Naive thymus-derived CD4-positive, alpha-beta T cell (primary cell): ENCODE data around the gene ABL1. TPM values are rescaled to one million over a fixed set of nuclear protein-coding genes. Genes with fewer than 3 reads are reported as not detected.

ENCODE experiments used
- ATAC-seq: fragments of 150-1000 bp; cut with Tn5 transposase; 2 replicates; pipeline ENCODE4 v1.10.0; 2021; ENCODE audit warnings: mild to moderate bottlenecking, moderate library complexity
- CTCF ChIA-PET: fragments of 350-600 bp; sonication (Branson Sonifier 250); formaldehyde crosslinking; loops from one replicate; lab custom pipeline; 2021; ENCODE audit warnings: antibody characterized with exemption; lab: Charles Lee
- POLR2A ChIA-PET: fragments of 350-600 bp; sonication (Branson Sonifier 250); formaldehyde crosslinking; loops from one replicate; lab custom pipeline; 2021; ENCODE audit warnings: antibody characterized with exemption, inconsistent platforms; lab: Charles Lee
- DNase-seq, 9 donors: peaks; one replicate each; pipeline versions ENCODE4 v3.0.0 to v3.0.0-alpha.2; 2020 to 2022; ENCODE audit warnings: mixed read lengths in 1 of 9
- H3K27ac ChIP-seq: one replicate; pipeline ENCODE4 v1.7.0; 2013; ENCODE audit warnings: mild to moderate bottlenecking, low read depth, low read length, moderate library complexity
- H3K27me3 ChIP-seq, 2 donors: one replicate each; pipeline ENCODE4 v1.7.0; 2013; ENCODE audit warnings: low read length in 2 of 2, mild to moderate bottlenecking in 2 of 2, moderate library complexity in 2 of 2; ENCODE audit not compliant: control insufficient read depth in 2 of 2, insufficient read depth in 2 of 2
- H3K36me3 ChIP-seq, 3 experiments: 1 replicate in 2 of 3; 2 replicates in 1 of 3; pipeline ENCODE4 v1.7.0; 2013; ENCODE audit warnings: low read length in 3 of 3, mild to moderate bottlenecking in 3 of 3, moderate library complexity in 1 of 3; ENCODE audit not compliant: insufficient read depth in 3 of 3, control insufficient read depth in 2 of 3
- H3K4me1 ChIP-seq, 2 donors: one replicate each; pipeline ENCODE4 v1.7.0; 2013; ENCODE audit warnings: low read length in 2 of 2, mild to moderate bottlenecking in 2 of 2, moderate library complexity in 1 of 2; ENCODE audit not compliant: control insufficient read depth in 2 of 2, insufficient read depth in 2 of 2
- H3K4me3 ChIP-seq: 2 replicates; pipeline ENCODE4 v1.7.0; 2013; ENCODE audit warnings: mild to moderate bottlenecking, low read length
- H3K9me3 ChIP-seq, 3 experiments: 1 replicate in 2 of 3; 2 replicates in 1 of 3; pipeline ENCODE4 v1.7.0; 2013; ENCODE audit warnings: low read length in 3 of 3; ENCODE audit not compliant: control insufficient read depth in 2 of 3
- H3K27ac Mint-ChIP-seq, 9 donors: one replicate each; pipeline ENCODE4 v1.8.0; 2020 to 2022; ENCODE audit warnings: mixed read lengths in 9 of 9, mild to moderate bottlenecking in 8 of 9, moderate library complexity in 5 of 9, inconsistent platforms in 2 of 9
- H3K27me3 Mint-ChIP-seq, 5 donors: one replicate each; pipeline ENCODE4 v1.8.0; 2021 to 2022; ENCODE audit warnings: mixed read lengths in 5 of 5, mild to moderate bottlenecking in 1 of 5
- H3K36me3 Mint-ChIP-seq, 5 donors: one replicate each; pipeline ENCODE4 v1.8.0; 2020 to 2022; ENCODE audit warnings: mixed read lengths in 5 of 5, mild to moderate bottlenecking in 3 of 5, inconsistent platforms in 1 of 5
- H3K4me1 Mint-ChIP-seq, 7 donors: one replicate each; pipeline ENCODE4 v1.8.0; 2020 to 2022; ENCODE audit warnings: mixed read lengths in 7 of 7, mild to moderate bottlenecking in 3 of 7, inconsistent platforms in 1 of 7
- H3K4me3 Mint-ChIP-seq, 10 donors: one replicate each; pipeline ENCODE4 v1.8.0; 2020 to 2022; ENCODE audit warnings: mild to moderate bottlenecking in 10 of 10, mixed read lengths in 10 of 10, moderate library complexity in 6 of 10, inconsistent platforms in 2 of 10
- H3K9me3 Mint-ChIP-seq, 11 donors: one replicate each; pipeline ENCODE4 v1.8.0; 2020 to 2022; ENCODE audit warnings: mixed read lengths in 11 of 11, mild to moderate bottlenecking in 4 of 11, inconsistent platforms in 1 of 11, moderate library complexity in 1 of 11
- intact Hi-C, 2 donors: fragments of 100-400 bp; cut with micrococcal nuclease; formaldehyde crosslinking; loops; one replicate each; pipeline ENCODE4 v1.15.1; 2023
- polyA plus RNA-seq, 2 donors: library from polyadenylated mRNA; unstranded; fragments of 300-500 nt; fragmentation: Illumina TruSeq; gene quantifications; one replicate each; pipeline ENCODE4 v1.2.3, GENCODE V29; 2021
- total RNA-seq, 6 experiments: library from RNA in 5 of 6; stranded (reverse) in 5 of 6; gene quantifications; 1 replicate in 5 of 6; 2 replicates in 1 of 6; pipeline ENCODE4 v1.2.3 and lab custom pipeline; 2021 to 2026

The ABL1 gene
- total and polyA plus RNA-seq, 7 experiments from 2014 or later, result 8.4 to 41.0 (median 39.1) TPM

DNA sequence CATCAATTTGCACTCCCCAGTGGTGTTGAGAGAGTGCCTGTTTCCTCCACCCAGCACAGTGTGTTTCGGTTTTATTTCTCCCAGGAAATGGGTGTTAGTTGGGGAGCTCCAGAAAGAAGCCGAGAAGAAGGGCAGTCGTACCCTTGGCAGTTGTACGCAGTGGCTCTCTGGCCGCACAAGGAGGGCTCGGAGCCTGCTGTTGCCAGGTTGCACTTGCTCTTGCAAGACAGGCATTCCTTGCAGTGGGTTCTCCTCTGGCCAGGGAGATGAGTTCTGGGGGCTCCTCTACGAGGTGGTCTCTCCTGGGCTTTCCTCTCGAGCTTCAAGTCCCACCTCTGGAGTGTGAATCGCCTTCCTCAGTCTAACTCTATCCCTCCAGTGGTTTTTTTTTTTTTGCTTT lies 32.5 kb downstream of the ABL1 start:
- DNase-seq (no peak), ATAC-seq (no peak)
- H3K27ac Mint-ChIP-seq, result no peak overlapping the region
- H3K27me3 Mint-ChIP-seq, result no peaks in the 10 kb centered on the region
- Histone ChIP-seq H3K4me1 (no peaks in the 10 kb centered on the region), H3K27ac (no peak overlapping the region), H3K9me3 (no peaks in the 10 kb centered on the region), H3K4me3 (no peak overlapping the region), H3K27me3 (no peaks in the 10 kb centered on the region), H3K36me3 (peaks cover 0 to 16% (median 1%) of the 10 kb centered on the region in 3 experiments)
- H3K4me3 Mint-ChIP-seq, result no peak overlapping the region
- intact Hi-C loops, result no loop called here
- ChIA-PET POLR2A (interaction anchor here (0.6 kb wide), 1 partner anchor 45 kb away, joined by 3 read pairs; no protein-coding TSS in a partner anchor), CTCF (interaction anchor here (0.5 to 1.7 kb wide), 5 partner anchors 10 to 407 kb away, joined by 3 to 5 read pairs (median 4); no protein-coding TSS in a partner anchor)
- peaks cover 0 to 17% (median 3%) of the 10 kb centered on the region in 5 donors for H3K36me3 Mint-ChIP-seq
- H3K4me1 Mint-ChIP-seq, result peaks cover 0 to 8% (median 5%) of the 10 kb centered on the region in 7 donors
- no peaks in the 10 kb centered on the region for H3K9me3 Mint-ChIP-seq

DNA sequence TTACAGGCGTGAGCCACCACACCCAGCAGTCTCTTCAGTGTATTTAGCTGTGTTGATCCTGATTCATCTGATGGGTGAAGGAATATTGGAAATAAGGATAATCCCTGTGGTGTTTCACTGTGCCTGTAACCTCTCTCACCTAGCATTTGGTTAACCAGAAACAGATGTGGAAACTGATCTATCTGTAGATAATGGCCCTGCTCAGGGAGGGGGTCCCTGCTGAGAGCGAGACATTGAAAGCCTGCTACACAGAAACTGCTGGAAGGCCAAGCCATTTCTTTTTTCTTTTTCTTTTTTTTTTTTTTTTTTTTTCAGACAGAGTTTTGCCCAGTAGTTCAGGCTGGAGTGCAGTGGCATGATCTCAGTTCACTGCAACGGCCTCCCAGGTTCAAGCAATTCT lies 33.2 kb downstream of the ABL1 start:
- ChIA-PET POLR2A (interaction anchor here (0.6 kb wide), 1 partner anchor 46 kb away, joined by 3 read pairs; no protein-coding TSS in a partner anchor), CTCF (interaction anchor here (1.5 to 1.7 kb wide), 2 partner anchors 10 to 178 kb away, joined by 4 read pairs; no protein-coding TSS in a partner anchor)
- intact Hi-C loops, result no loop called here
- Histone ChIP-seq H3K27ac (no peak overlapping the region), H3K4me1 (no peaks in the 10 kb centered on the region), H3K36me3 (peaks cover 0 to 20% (median 3%) of the 10 kb centered on the region in 3 experiments), H3K4me3 (no peak overlapping the region), H3K27me3 (no peaks in the 10 kb centered on the region), H3K9me3 (no peaks in the 10 kb centered on the region)
- no peaks in the 10 kb centered on the region for H3K27me3 Mint-ChIP-seq
- H3K4me3 Mint-ChIP-seq, result no peak overlapping the region
- ATAC-seq, result no peak
- H3K36me3 Mint-ChIP-seq, result peaks cover 0 to 17% (median 5%) of the 10 kb centered on the region in 5 donors
- H3K27ac Mint-ChIP-seq, result no peak overlapping the region
- peaks cover 0 to 8% (median 4%) of the 10 kb centered on the region in 7 donors for H3K4me1 Mint-ChIP-seq
- DNase-seq, result no peak
- H3K9me3 Mint-ChIP-seq, result no peaks in the 10 kb centered on the region

DNA sequence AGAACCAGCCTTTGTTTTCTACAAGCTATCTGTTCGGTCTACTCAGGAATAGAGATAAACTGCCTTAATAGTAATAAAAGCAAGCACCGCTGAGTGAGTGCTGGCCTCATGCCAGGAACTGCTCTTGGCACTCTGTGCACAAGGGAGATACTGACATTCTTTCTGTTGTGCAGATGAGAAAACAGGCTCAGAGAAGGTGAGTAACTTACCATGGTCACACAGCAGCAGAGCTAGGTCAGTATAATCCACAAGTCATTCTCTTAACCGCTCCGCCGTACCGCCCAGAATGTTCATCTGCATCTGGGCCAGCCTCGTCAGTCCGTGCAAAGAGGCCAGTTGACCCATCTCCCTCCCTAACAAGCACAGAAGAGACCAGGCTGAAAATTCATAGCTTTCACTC lies 34.2 kb downstream of the ABL1 start:
- H3K27ac Mint-ChIP-seq, result peak overlapping the region in 1 of 9 donors; percentile 70
- no peaks in the 10 kb centered on the region for H3K4me1 ChIP-seq
- ATAC-seq, result no peak

DNA sequence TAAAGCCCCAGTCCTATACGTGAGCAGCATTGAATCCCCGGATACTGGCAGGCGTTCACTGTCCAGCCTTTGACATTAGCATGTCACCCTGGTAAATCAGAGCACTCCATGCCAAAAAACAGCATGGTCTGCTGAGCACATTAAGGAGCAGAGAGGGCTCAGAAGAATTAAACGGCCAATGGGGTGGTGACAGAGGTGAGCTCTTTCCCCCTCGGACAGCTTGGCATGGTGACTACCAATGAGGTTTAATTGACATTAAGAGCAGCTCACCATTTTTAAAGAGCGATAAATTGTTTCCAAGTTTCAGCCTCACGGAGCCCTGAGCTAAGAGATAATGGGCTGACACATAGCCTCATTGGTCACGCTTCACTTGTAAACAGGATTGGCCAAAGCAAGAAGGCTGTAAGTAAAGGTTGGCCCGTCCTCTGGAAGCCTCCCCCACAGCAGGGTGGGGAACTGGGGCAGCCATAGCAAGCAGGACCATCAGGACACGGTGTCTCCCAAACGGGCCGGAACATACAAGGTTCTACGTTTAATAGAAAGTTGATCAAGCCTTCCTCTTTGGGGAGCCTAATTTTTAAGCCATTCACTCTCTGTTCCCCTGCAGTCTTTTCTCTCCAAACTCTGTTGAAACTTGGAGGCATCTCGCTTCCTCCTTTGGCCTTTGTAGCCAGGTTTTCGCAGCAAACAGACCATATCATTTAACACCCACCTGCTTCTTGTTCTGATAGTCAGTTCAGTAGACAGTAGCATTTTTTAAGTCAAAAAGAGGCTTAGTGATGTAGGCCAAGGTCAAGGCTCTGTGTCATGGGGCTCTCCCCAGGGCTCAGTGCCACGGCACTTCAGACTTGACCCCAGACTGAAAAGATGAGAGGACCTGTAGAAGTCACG lies 35.7 kb downstream of the ABL1 start:
- peaks cover 0 to 44% (median 11%) of the 10 kb centered on the region in 3 experiments for H3K36me3 ChIP-seq
- CTCF ChIA-PET, result interaction anchor here (0.6 to 1.8 kb wide), 5 partner anchors 12 to 175 kb away, joined by 3 to 9 read pairs (median 4); no protein-coding TSS in a partner anchor
- Mint-ChIP-seq H3K4me3 (no peak overlapping the region), H3K4me1 (peaks cover 0 to 8% (median 4%) of the 10 kb centered on the region in 7 donors), H3K27me3 (no peaks in the 10 kb centered on the region), H3K36me3 (peaks cover 2 to 38% (median 9%) of the 10 kb centered on the region in 5 donors), H3K9me3 (no peaks in the 10 kb centered on the region), H3K27ac (no peak overlapping the region)
- H3K27me3 ChIP-seq, result no peaks in the 10 kb centered on the region
- H3K4me1 ChIP-seq, result no peaks in the 10 kb centered on the region
- DNase-seq (no peak), ATAC-seq (no peak)
- no peak overlapping the region for H3K4me3 ChIP-seq
- H3K27ac ChIP-seq, result no peak overlapping the region
- intact Hi-C loops, result no loop called here
- H3K9me3 ChIP-seq, result no peaks in the 10 kb centered on the region
- POLR2A ChIA-PET, result no interaction called here

More for the DNA sequence above, 34.2 kb downstream of the ABL1 start:
- ChIA-PET CTCF (interaction anchor here (0.6 to 1.8 kb wide), 5 partner anchors 17 to 270 kb away, joined by 3 to 9 read pairs (median 4); no protein-coding TSS in a partner anchor), POLR2A (no interaction called here)
- Mint-ChIP-seq H3K9me3 (no peaks in the 10 kb centered on the region), H3K4me3 (no peak overlapping the region), H3K36me3 (peaks cover 0 to 24% (median 4%) of the 10 kb centered on the region in 5 donors), H3K4me1 (peaks cover 0 to 8% (median 4%) of the 10 kb centered on the region in 7 donors), H3K27me3 (no peaks in the 10 kb centered on the region)
- intact Hi-C loops, result no loop called here
- peaks cover 0 to 30% (median 11%) of the 10 kb centered on the region in 3 experiments for H3K36me3 ChIP-seq
- H3K9me3 ChIP-seq, result no peaks in the 10 kb centered on the region
- H3K27me3 ChIP-seq, result no peaks in the 10 kb centered on the region
- no peak for DNase-seq
- H3K27ac ChIP-seq, result no peak overlapping the region
- H3K4me3 ChIP-seq, result no peak overlapping the region

DNA sequence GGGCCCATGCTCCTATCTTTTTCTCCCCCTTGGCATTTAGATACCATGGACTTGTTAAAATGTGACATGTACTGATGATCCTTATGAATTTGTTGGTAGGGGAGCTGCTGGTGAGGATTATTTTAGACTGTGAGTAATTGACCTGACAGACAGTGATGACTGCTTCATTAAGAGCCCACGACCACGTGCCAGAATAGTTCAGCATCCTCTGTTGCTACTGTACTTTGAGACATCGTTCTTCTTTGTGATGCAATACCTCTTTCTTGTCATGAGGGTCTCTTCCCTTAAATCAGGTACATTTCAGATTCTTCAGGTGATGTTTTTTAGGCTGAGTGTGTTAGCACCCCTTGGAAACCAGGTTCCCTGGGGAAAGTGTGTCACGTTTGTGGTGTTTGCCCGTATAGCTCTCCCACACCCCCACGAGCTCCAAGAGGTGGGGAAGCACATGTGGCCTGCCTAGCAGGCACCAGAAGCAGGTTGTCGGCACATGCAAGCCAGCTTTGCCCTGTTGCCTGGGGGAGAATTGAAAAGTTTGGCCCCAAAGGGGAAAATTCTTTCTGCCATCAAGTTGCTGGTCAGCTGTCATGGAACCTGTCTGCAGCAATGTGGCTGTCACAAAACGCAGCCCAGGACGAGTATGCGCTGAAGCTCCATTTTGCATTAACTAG lies 36.5 kb downstream of the ABL1 start:
- no peak overlapping the region for H3K27ac Mint-ChIP-seq

DNA sequence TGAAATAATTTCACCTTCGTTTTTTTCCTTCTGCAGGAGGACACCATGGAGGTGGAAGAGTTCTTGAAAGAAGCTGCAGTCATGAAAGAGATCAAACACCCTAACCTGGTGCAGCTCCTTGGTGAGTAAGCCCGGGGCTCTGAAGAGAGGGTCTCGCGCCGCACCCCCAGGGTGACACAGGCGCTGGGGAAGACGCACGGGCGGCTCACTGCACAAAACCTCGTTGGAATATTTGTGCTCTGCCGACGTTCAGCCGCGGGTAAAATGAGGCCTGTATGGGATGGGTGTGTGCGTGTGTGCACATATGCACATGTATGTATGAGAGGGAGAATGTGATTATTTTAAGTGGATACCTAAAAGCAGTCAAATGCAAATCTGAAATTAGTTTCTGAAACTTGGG lies 37.0 kb downstream of the ABL1 start:
- Histone ChIP-seq H3K27ac (no peak overlapping the region), H3K27me3 (no peaks in the 10 kb centered on the region), H3K36me3 (peaks cover 0 to 47% (median 11%) of the 10 kb centered on the region in 3 experiments), H3K9me3 (no peaks in the 10 kb centered on the region), H3K4me1 (no peaks in the 10 kb centered on the region), H3K4me3 (no peak overlapping the region)
- Mint-ChIP-seq H3K27me3 (no peaks in the 10 kb centered on the region), H3K9me3 (no peaks in the 10 kb centered on the region), H3K27ac (peak overlapping the region in 1 of 9 donors; percentile 25), H3K4me1 (peaks cover 0 to 4% (median 0%) of the 10 kb centered on the region in 7 donors), H3K36me3 (peaks cover 2 to 40% (median 9%) of the 10 kb centered on the region in 5 donors), H3K4me3 (no peak overlapping the region)
- intact Hi-C loops, result no loop called here
- ATAC-seq (no peak), DNase-seq (no peak)
- CTCF ChIA-PET, result no interaction called here
- POLR2A ChIA-PET, result no interaction called here

More for the DNA sequence above, 36.5 kb downstream of the ABL1 start:
- H3K27me3 ChIP-seq, result no peaks in the 10 kb centered on the region
- DNase-seq, result no peak
- no peaks in the 10 kb centered on the region for H3K9me3 ChIP-seq
- no peak overlapping the region for H3K4me3 ChIP-seq
- H3K36me3 ChIP-seq, result peaks cover 0 to 44% (median 11%) of the 10 kb centered on the region in 3 experiments
- ChIA-PET CTCF (no interaction called here), POLR2A (no interaction called here)
- intact Hi-C loops, result no loop called here
- peaks cover 0 to 5% (median under 1%) of the 10 kb centered on the region in 7 donors for H3K4me1 Mint-ChIP-seq
- H3K27me3 Mint-ChIP-seq, result no peaks in the 10 kb centered on the region
- H3K4me1 ChIP-seq, result no peaks in the 10 kb centered on the region
- no peak overlapping the region for H3K27ac ChIP-seq
- no peak overlapping the region for H3K4me3 Mint-ChIP-seq
- ATAC-seq, result no peak
- peaks cover 2 to 38% (median 9%) of the 10 kb centered on the region in 5 donors for H3K36me3 Mint-ChIP-seq
- no peaks in the 10 kb centered on the region for H3K9me3 Mint-ChIP-seq
